ENCODE measurements around the gene NODAL. TPM values are rescaled to one million over a fixed set of nuclear protein-coding genes. Genes with fewer than 3 reads are reported as not detected.
A peak's percentile ranks its signal among the peaks of the same experiment; 100 is the strongest.

The NODAL gene
- total RNA-seq, 1 experiment from 2014 or later, result 57.0 TPM

- no peak for TF ChIP-seq NFATC4 (CRISPR knock-in tag; IDR thresholded peaks at IDR 0.05)
- no peak for TF ChIP-seq CDX4 (CRISPR knock-in tag; IDR thresholded peaks at IDR 0.05; ENCODE audit: borderline replicate concordance)
- CTCF ChIA-PET, result interaction anchor here (0.6 to 1.5 kb wide), 15 partner anchors 8 to 147 kb away, joined by 3 to 10 read pairs (median 3); partner anchors contain the start of genes EIF4EBP2 and PALD1
- Mint-ChIP-seq H3K4me3 (no peak overlapping the region), H3K36me3 (peaks cover 30% of the 10 kb centered on the region), H3K4me1 (peaks cover 54% of the 10 kb centered on the region), H3K27me3 (ENCODE audit: low read depth) (peaks cover 19% of the 10 kb centered on the region), H3K9me3 (no peaks in the 10 kb centered on the region), H3K27ac (no peak overlapping the region)
- peak; percentile 34 for DNase-seq (ENCODE audit: low spot score)
- ATAC-seq, result peak; percentile 4; the same call in 1 of the 2 replicates
- POLR2A ChIA-PET, result no interaction called here
These were observed 3.8 kb downstream of the NODAL start for GRCh38 chr10:70437721-70438120.

- Mint-ChIP-seq H3K36me3 (peaks cover 40% of the 10 kb centered on the region), H3K27me3 (ENCODE audit: low read depth) (peaks cover 13% of the 10 kb centered on the region), H3K4me1 (peaks cover 39% of the 10 kb centered on the region), H3K27ac (no peak overlapping the region; the same call in 1 of the 2 replicates), H3K9me3 (no peaks in the 10 kb centered on the region), H3K4me3 (no peak overlapping the region)
- DNase-seq (ENCODE audit: low spot score) (no peak), ATAC-seq (no peak)
- no peak for TF ChIP-seq FOXJ3 (CRISPR knock-in tag; IDR thresholded peaks at IDR 0.05; ENCODE audit: borderline replicate concordance)
- no peak for TF ChIP-seq HMGA2 (CRISPR knock-in tag; IDR thresholded peaks at IDR 0.05)
- TF ChIP-seq ETV6 (CRISPR knock-in tag; IDR thresholded peaks at IDR 0.05), result no peak
- TF ChIP-seq AFF4 (CRISPR knock-in tag; IDR thresholded peaks at IDR 0.05; ENCODE audit: borderline replicate concordance), result no peak
- no peak for TF ChIP-seq NFATC4 (CRISPR knock-in tag; IDR thresholded peaks at IDR 0.05)
- TF ChIP-seq ESRRA (CRISPR knock-in tag; IDR thresholded peaks at IDR 0.05; ENCODE audit: borderline replicate concordance), result no peak
- no peak for TF ChIP-seq OVOL2 (CRISPR knock-in tag; IDR thresholded peaks at IDR 0.05; ENCODE audit: borderline replicate concordance)
- TF ChIP-seq STAT6 (CRISPR knock-in tag; conservative IDR thresholded peaks at IDR 0.05; ENCODE audit: low read depth), result no peak
- no peak for TF ChIP-seq SMAD3 (CRISPR knock-in tag; IDR thresholded peaks at IDR 0.05; ENCODE audit: borderline replicate concordance)
- TF ChIP-seq ZNF671 (CRISPR knock-in tag; IDR thresholded peaks at IDR 0.05), result no peak
- no peak for TF ChIP-seq E2F1 (CRISPR knock-in tag; IDR thresholded peaks at IDR 0.05)
- no peak for TF ChIP-seq GTF2I (CRISPR knock-in tag; conservative IDR thresholded peaks at IDR 0.05)
- TF ChIP-seq JAZF1 (CRISPR knock-in tag; IDR thresholded peaks at IDR 0.05), result no peak
- TF ChIP-seq ZNF425 (CRISPR knock-in tag; conservative IDR thresholded peaks at IDR 0.05), result no peak
- no peak for TF ChIP-seq CDX4 (CRISPR knock-in tag; IDR thresholded peaks at IDR 0.05; ENCODE audit: borderline replicate concordance)
- no peak for TF ChIP-seq IRF1 (CRISPR knock-in tag; IDR thresholded peaks at IDR 0.05)
- TF ChIP-seq FOXK1 (CRISPR knock-in tag; IDR thresholded peaks at IDR 0.05), result no peak
- TF ChIP-seq ERG (CRISPR knock-in tag; IDR thresholded peaks at IDR 0.05), result no peak
- POLR2A ChIA-PET, result no interaction called here
- CTCF ChIA-PET, result interaction anchor here (0.9 to 1.5 kb wide), 2 partner anchors 26 to 171 kb away, joined by 3 to 4 read pairs; no protein-coding TSS in a partner anchor
These were observed 6.0 kb downstream of the NODAL start for GRCh38 chr10:70435241-70436085.

Measured in WTC11 (cell line).